DMS153 treated with DMSO at 0.1 percent for 48 hours (cell line): ENCODE data around the gene SGK2.

ENCODE experiments used
- DNase-seq: peaks from one replicate; lab custom pipeline; 2025; ENCODE audit not compliant: unreplicated experiment; lab: John Stamatoyannopoulos, UW

The SGK2 gene

GRCh38 chr20:43536041-43536816, 22.6 kb upstream of the SGK2 start:
- no peak for DNase-seq

GRCh38 chr20:43536817-43537440, 21.9 kb upstream of the SGK2 start:
- DNase-seq: no peak

GRCh38 chr20:43537921-43538877, 20.6 kb upstream of the SGK2 start:
- DNase-seq: peak; percentile 17

- DNase-seq: no peak
Measured at GRCh38 chr20:43538878-43539700, 19.7 kb upstream of the SGK2 start.

GRCh38 chr20:43539975-43540672, 18.7 kb upstream of the SGK2 start:
- no peak for DNase-seq

GRCh38 chr20:43540673-43541060, 18.2 kb upstream of the SGK2 start:
- no peak for DNase-seq

- no peak for DNase-seq
Measured at GRCh38 chr20:43541214-43541613, 17.6 kb upstream of the SGK2 start.

- no peak for DNase-seq
Measured at GRCh38 chr20:43542161-43542560, 16.7 kb upstream of the SGK2 start.

GRCh38 chr20:43542674-43543073, 16.2 kb upstream of the SGK2 start:
- DNase-seq: no peak

GRCh38 chr20:43543138-43543537, 15.7 kb upstream of the SGK2 start:
- no peak for DNase-seq

- DNase-seq: no peak
Measured at GRCh38 chr20:43544501-43544900, 14.3 kb upstream of the SGK2 start.

GRCh38 chr20:43545837-43546578, 12.8 kb upstream of the SGK2 start:
- DNase-seq: no peak

GRCh38 chr20:43548273-43548880, 10.4 kb upstream of the SGK2 start:
- DNase-seq: no peak

GRCh38 chr20:43549416-43550065, 9.3 kb upstream of the SGK2 start:
- DNase-seq: no peak

GRCh38 chr20:43550456-43550855, 8.4 kb upstream of the SGK2 start:
- DNase-seq: no peak

GRCh38 chr20:43554369-43554768, 4.5 kb upstream of the SGK2 start:
- DNase-seq: no peak

GRCh38 chr20:43559147-43559987, 540 bp downstream of the SGK2 start:
- DNase-seq: no peak

- no peak for DNase-seq
Measured at GRCh38 chr20:43560974-43561373, 2.1 kb downstream of the SGK2 start.
